WTC11 (cell line): ENCODE measurements around the gene MACROD2.

ENCODE experiments used
- ATF3 ChIP-seq: sonication (generic); formaldehyde crosslinking; conservative IDR thresholded peaks from 2 replicates; pipeline ENCODE4 v1.8.1; 2022; ENCODE audit warnings: mild to moderate bottlenecking, missing genetic modification reagents
- CTCF ChIP-seq: fragments of 200-600 bp; IDR thresholded peaks from 2 replicates; pipeline ENCODE4 v1.8.0; 2022; ENCODE audit warnings: antibody characterized with exemption
- GABPB1 ChIP-seq: sonication (generic); formaldehyde crosslinking; IDR thresholded peaks from 2 replicates; pipeline ENCODE4 v1.8.1; 2023; ENCODE audit warnings: mild to moderate bottlenecking, missing genetic modification reagents
- MAX ChIP-seq: sonication (generic); formaldehyde crosslinking; IDR thresholded peaks from 2 replicates; pipeline ENCODE4 v1.8.0; 2022; ENCODE audit warnings: mild to moderate bottlenecking, missing genetic modification reagents
- MXD4 ChIP-seq: fragments of 250-450 bp; sonication (Bioruptor Pico); IDR thresholded peaks from 2 replicates; pipeline ENCODE4 v1.8.0; 2021; ENCODE audit warnings: mild to moderate bottlenecking, moderate library complexity, borderline replicate concordance
- STAT6 ChIP-seq: sonication (generic); formaldehyde crosslinking; conservative IDR thresholded peaks from 2 replicates; pipeline ENCODE4 v1.8.1; 2023; ENCODE audit warnings: mild to moderate bottlenecking, low read depth, missing genetic modification reagents, moderate library complexity
- TEAD1 ChIP-seq: sonication (generic); formaldehyde crosslinking; IDR thresholded peaks from 2 replicates; pipeline ENCODE4 v1.8.0; 2022; ENCODE audit warnings: mild to moderate bottlenecking, missing genetic modification reagents
- TP53 ChIP-seq: sonication (generic); formaldehyde crosslinking; IDR thresholded peaks from 2 replicates; pipeline ENCODE4 v1.8.1; 2023; ENCODE audit warnings: mild to moderate bottlenecking, missing genetic modification reagents
- USF1 ChIP-seq: sonication (generic); formaldehyde crosslinking; IDR thresholded peaks from 2 replicates; pipeline ENCODE4 v1.8.0; 2022; ENCODE audit warnings: mild to moderate bottlenecking, missing genetic modification reagents
- USF2 ChIP-seq: sonication (generic); formaldehyde crosslinking; IDR thresholded peaks from 2 replicates; pipeline ENCODE4 v1.8.1; 2023; ENCODE audit warnings: mild to moderate bottlenecking, missing genetic modification reagents, moderate library complexity
- ZNF232 ChIP-seq: sonication (generic); formaldehyde crosslinking; IDR thresholded peaks from 2 replicates; pipeline ENCODE4 v1.8.0; 2022; ENCODE audit warnings: mild to moderate bottlenecking, missing genetic modification reagents

- no peak for TF ChIP-seq ATF3 (CRISPR knock-in tag)
- TF ChIP-seq STAT6, result no peak
- no peak for TF ChIP-seq TP53
- no peak for TF ChIP-seq USF2 (CRISPR knock-in tag)
- TF ChIP-seq USF1 (CRISPR knock-in tag), result no peak
- no peak for TF ChIP-seq MAX (CRISPR knock-in tag)
- TF ChIP-seq TEAD1, result no peak
- no peak for TF ChIP-seq ZNF232 (CRISPR knock-in tag)
- no peak for TF ChIP-seq CTCF
- no peak for TF ChIP-seq GABPB1 (CRISPR knock-in tag)
- no peak for TF ChIP-seq MXD4 (CRISPR knock-in tag)
These were observed 1950.0 kb downstream of the MACROD2 start for GRCh38 chr20:15945289-15945688.
